GM10248 (cell line): Measurements from ENCODE around the gene SAMD4B.

Source experiments
- CTCF ChIA-PET: fragments of 300-600 bp; sonication (Branson Sonifier 250); formaldehyde crosslinking; extraction: SDS; loops from one replicate; lab custom pipeline; 2021; ENCODE audit warnings: antibody characterized with exemption; lab: Yijun Ruan, JAX
- POLR2A ChIA-PET: fragments of 350-650 bp; sonication (Branson Sonifier 250); formaldehyde crosslinking; extraction: SDS; loops from one replicate; lab custom pipeline; 2020; ENCODE audit warnings: antibody characterized with exemption; lab: Yijun Ruan, JAX
- DNase-seq: peaks from one replicate; pipeline ENCODE4 v3.0.0; 2012; ENCODE audit errors: extremely low spot score
- CTCF ChIP-seq: IDR thresholded peaks from 2 replicates; pipeline ENCODE4 v1.5.1; 2012; ENCODE audit warnings: mild to moderate bottlenecking, low read depth; ENCODE audit errors: extremely low read depth, missing control alignments, control extremely low read depth

Gene SAMD4B

GRCh38 chr19:39381910-39382611 is 39.8 kb downstream of the SAMD4B start:
- POLR2A ChIA-PET, result interaction anchor here (2.0 kb wide), 1 partner anchor 9 kb away, joined by 8 read pairs; the partner anchor contains the start of genes MED29 and PAF1
- CTCF ChIA-PET, result interaction anchor here (1.3 to 1.5 kb wide), 3 partner anchors 14 to 23 kb away, joined by 3 to 4 read pairs (median 3); no protein-coding TSS in a partner anchor
- DNase-seq, result no peak
- no peak for TF ChIP-seq CTCF

- CTCF ChIA-PET, result interaction anchor here (1.3 to 1.5 kb wide), 3 partner anchors 15 to 16 kb away, joined by 3 to 4 read pairs (median 3); no protein-coding TSS in a partner anchor
- POLR2A ChIA-PET, result interaction anchor here (2.0 kb wide), 1 partner anchor 8 kb away, joined by 8 read pairs; the partner anchor contains the start of genes MED29 and PAF1
- no peak for DNase-seq
- TF ChIP-seq CTCF, result no peak
Observed at GRCh38 chr19:39382991-39383828, 41.0 kb downstream of the SAMD4B start.

GRCh38 chr19:39384839-39385568 is 42.8 kb downstream of the SAMD4B start:
- ChIA-PET POLR2A (no interaction called here), CTCF (interaction anchor here (1.2 kb wide), 1 partner anchor 13 kb away, joined by 4 read pairs; no protein-coding TSS in a partner anchor)
- TF ChIP-seq CTCF, result no peak
- no peak for DNase-seq

GRCh38 chr19:39385629-39386411 is 43.6 kb downstream of the SAMD4B start:
- ChIA-PET CTCF (interaction anchor here (0.8 to 1.2 kb wide), 3 partner anchors 12 to 112 kb away, joined by 3 to 4 read pairs (median 3); no protein-coding TSS in a partner anchor), POLR2A (interaction anchor here (1.1 kb wide), 1 partner anchor 10 kb away, joined by 3 read pairs; no protein-coding TSS in a partner anchor)
- no peak for DNase-seq
- no peak for TF ChIP-seq CTCF

- no peak for DNase-seq
- ChIA-PET POLR2A (interaction anchor here (0.5 to 1.1 kb wide), 2 partner anchors 10 to 105 kb away, joined by 3 to 5 read pairs; no protein-coding TSS in a partner anchor), CTCF (interaction anchor here (0.8 kb wide), 2 partner anchors 11 to 111 kb away, joined by 3 read pairs; no protein-coding TSS in a partner anchor)
- no peak for TF ChIP-seq CTCF
Observed at GRCh38 chr19:39386557-39386956, 44.3 kb downstream of the SAMD4B start.
